Loucy (cell line): ENCODE data around the gene WDR35.

Source experiments
- EZH2phosphoT487 ChIP-seq: fragments of 200-600 bp; IDR thresholded peaks from 2 replicates; pipeline ENCODE4 v1.6.1; 2018; ENCODE audit warnings: antibody characterized with exemption, mild to moderate bottlenecking, moderate library complexity, borderline replicate concordance
- TF ChIP-seq, protein P1 (sequence below): fragments of 200-600 bp; sonication (generic); conservative IDR thresholded peaks from 2 replicates; pipeline ENCODE4 v1.5.1; 2014; ENCODE audit warnings: mild to moderate bottlenecking, antibody characterized with exemption, low read length

DNA sequence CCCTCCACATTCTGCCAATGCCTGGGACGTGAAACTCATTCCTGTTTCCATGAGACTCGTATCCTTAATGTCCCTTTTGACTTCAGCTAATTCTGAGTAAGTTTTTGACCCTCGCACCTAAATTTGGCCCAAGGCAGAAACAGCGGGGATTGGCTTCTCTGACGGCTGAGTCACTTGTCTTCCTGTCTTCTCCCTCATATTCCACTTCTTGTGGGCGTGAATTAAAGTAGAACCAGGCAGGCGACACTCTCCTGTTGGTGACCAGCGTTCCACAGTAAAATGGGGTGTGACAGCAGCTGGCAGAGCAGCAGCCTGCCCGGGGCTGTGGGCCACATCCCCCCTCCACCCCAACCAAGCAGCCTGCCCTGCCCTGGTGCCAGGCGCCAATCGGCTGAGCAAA is 103.6 kb downstream of the WDR35 start:
- TF ChIP-seq, protein P1, sequence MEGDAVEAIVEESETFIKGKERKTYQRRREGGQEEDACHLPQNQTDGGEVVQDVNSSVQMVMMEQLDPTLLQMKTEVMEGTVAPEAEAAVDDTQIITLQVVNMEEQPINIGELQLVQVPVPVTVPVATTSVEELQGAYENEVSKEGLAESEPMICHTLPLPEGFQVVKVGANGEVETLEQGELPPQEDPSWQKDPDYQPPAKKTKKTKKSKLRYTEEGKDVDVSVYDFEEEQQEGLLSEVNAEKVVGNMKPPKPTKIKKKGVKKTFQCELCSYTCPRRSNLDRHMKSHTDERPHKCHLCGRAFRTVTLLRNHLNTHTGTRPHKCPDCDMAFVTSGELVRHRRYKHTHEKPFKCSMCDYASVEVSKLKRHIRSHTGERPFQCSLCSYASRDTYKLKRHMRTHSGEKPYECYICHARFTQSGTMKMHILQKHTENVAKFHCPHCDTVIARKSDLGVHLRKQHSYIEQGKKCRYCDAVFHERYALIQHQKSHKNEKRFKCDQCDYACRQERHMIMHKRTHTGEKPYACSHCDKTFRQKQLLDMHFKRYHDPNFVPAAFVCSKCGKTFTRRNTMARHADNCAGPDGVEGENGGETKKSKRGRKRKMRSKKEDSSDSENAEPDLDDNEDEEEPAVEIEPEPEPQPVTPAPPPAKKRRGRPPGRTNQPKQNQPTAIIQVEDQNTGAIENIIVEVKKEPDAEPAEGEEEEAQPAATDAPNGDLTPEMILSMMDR = no peak
- TF ChIP-seq EZH2phosphoT487 = no peak
